SKM-1 treated with dmso at 0.1 percent for 144 hours (cell line): ENCODE measurements around the gene BDP1.
"Not testable (repeated sequence)": the region's sequence is repeated elsewhere in the genome, so short reads cannot be mapped to it uniquely, and the experiment has no call there.

ENCODE experiments used
- DNase-seq: peaks from one replicate; lab custom pipeline; 2025; ENCODE audit not compliant: unreplicated experiment; lab: John Stamatoyannopoulos, UW

BDP1 gene

GRCh38 chr5:71563161-71563560, 107.7 kb downstream of the BDP1 start:
- DNase-seq = no peak

- no peak for DNase-seq
Observed at GRCh38 chr5:71564895-71565294, 109.4 kb downstream of the BDP1 start.

- DNase-seq = no peak
Observed at GRCh38 chr5:71569748-71570509, 114.5 kb downstream of the BDP1 start.

GRCh38 chr5:71571811-71572210, 116.4 kb downstream of the BDP1 start:
- not testable (repeated sequence) for DNase-seq

- DNase-seq = no peak
Observed at GRCh38 chr5:71573591-71573990, 118.1 kb downstream of the BDP1 start.

GRCh38 chr5:71575588-71575987, 120.1 kb downstream of the BDP1 start:
- DNase-seq = not testable (repeated sequence)

- DNase-seq = no peak
Observed at GRCh38 chr5:71576241-71576640, 120.8 kb downstream of the BDP1 start.

- DNase-seq = not testable (repeated sequence)
Observed at GRCh38 chr5:71577839-71578238, 122.4 kb downstream of the BDP1 start.

- DNase-seq = no peak
Observed at GRCh38 chr5:71582945-71583584, 127.6 kb downstream of the BDP1 start.

GRCh38 chr5:71586052-71586940, 130.8 kb downstream of the BDP1 start:
- no peak for DNase-seq

- peak; percentile 88 for DNase-seq
Observed at GRCh38 chr5:71586941-71587765, 131.7 kb downstream of the BDP1 start, which contains the start of gene MCCC2. Gene MCCC2 (plus strand): TSS chr5:71587340. CDS start chr5:71587426, 86 bp downstream.

GRCh38 chr5:71587766-71588532, 132.5 kb downstream of the BDP1 start:
- DNase-seq = no peak

- no peak for DNase-seq
Observed at GRCh38 chr5:71588533-71588885, 133.1 kb downstream of the BDP1 start.

GRCh38 chr5:71589903-71590302, 134.5 kb downstream of the BDP1 start:
- no peak for DNase-seq

- DNase-seq = no peak
Observed at GRCh38 chr5:71591100-71591499, 135.6 kb downstream of the BDP1 start.

GRCh38 chr5:71596169-71596568, 140.7 kb downstream of the BDP1 start:
- DNase-seq = no peak

GRCh38 chr5:71597001-71597400, 141.6 kb downstream of the BDP1 start:
- DNase-seq = no peak

GRCh38 chr5:71600783-71601182, 145.3 kb downstream of the BDP1 start:
- DNase-seq = no peak

- DNase-seq = peak; percentile 63
Observed at GRCh38 chr5:71601222-71602026, 146.0 kb downstream of the BDP1 start.
